ENCODE data around the gene NLRP12.

- TF ChIP-seq POLR2AphosphoS5 (IDR thresholded peaks at IDR 0.05; ENCODE audit: borderline replicate concordance, low read depth, low read length) (no peak), EZH2 (IDR thresholded peaks at IDR 0.05) (no peak), FOXP2 (optimal IDR thresholded peaks at IDR 0.05; ENCODE audit: control extremely low read depth, extremely low read length, insufficient read depth) (no peak)
Measured at GRCh38 chr19:53844849-53845246, 20.7 kb upstream of the NLRP12 start.

Data from SK-N-MC (cell line).